Tibial nerve (tissue), 4 donors: ENCODE data around the gene STAMBPL1.

ENCODE experiments used
- CTCF ChIP-seq, 5 experiments: fragments of 200-600 bp in 3 of 5; fragments of 450-650 bp in 2 of 5; sonication (generic) in 3 of 5; IDR thresholded peaks; one replicate each; pipeline ENCODE4 v1.5.1; 2016 to 2019; ENCODE audit warnings: antibody characterized with exemption in 5 of 5, mild to moderate bottlenecking in 3 of 5, moderate library complexity in 2 of 5
- EP300 ChIP-seq, 2 donors: sonication (generic); formaldehyde crosslinking; IDR thresholded peaks; one replicate each; pipeline ENCODE4 v1.6.1; 2017; ENCODE audit warnings: antibody characterized with exemption in 2 of 2, mild to moderate bottlenecking in 1 of 2
- POLR2A ChIP-seq, 2 donors: fragments of 450-650 bp; IDR thresholded peaks; one replicate each; pipeline ENCODE4 v1.6.1; 2017; ENCODE audit warnings: antibody characterized with exemption in 2 of 2, mild to moderate bottlenecking in 2 of 2, moderate library complexity in 2 of 2

- no peak for TF ChIP-seq CTCF (IDR thresholded peaks at IDR 0.05)
- no peak for TF ChIP-seq EP300 (IDR thresholded peaks at IDR 0.05)
- no peak for TF ChIP-seq POLR2A (IDR thresholded peaks at IDR 0.05)
Measured at GRCh38 chr10:88949051-88949450, 69.0 kb downstream of the STAMBPL1 start.
